Middle frontal gyrus (tissue), 1 donor: ENCODE measurements around the gene SHKBP1.
"Not testable (repeated sequence)": the region's sequence is repeated elsewhere in the genome, so short reads cannot be mapped to it uniquely, and the experiment has no call there.

Source experiments
- DNase-seq: peaks from one replicate; pipeline ENCODE4 v3.0.0-alpha.2; 2015; ENCODE audit warnings: low spot score; ENCODE audit errors: extremely low spot score

Gene SHKBP1

GRCh38 chr19:40553885-40554857, 22.5 kb upstream of the SHKBP1 start:
- DNase-seq: no peak

- no peak for DNase-seq
These were observed 20.5 kb upstream of the SHKBP1 start for GRCh38 chr19:40555978-40556689.

GRCh38 chr19:40556953-40557530, 19.6 kb upstream of the SHKBP1 start:
- no peak for DNase-seq

- DNase-seq: no peak
These were observed 17.3 kb upstream of the SHKBP1 start for GRCh38 chr19:40559394-40559793.

GRCh38 chr19:40560092-40560507, 16.6 kb upstream of the SHKBP1 start:
- DNase-seq: no peak

- DNase-seq: no peak
These were observed 14.7 kb upstream of the SHKBP1 start for GRCh38 chr19:40561947-40562346.

- DNase-seq: not testable (repeated sequence)
These were observed 12.1 kb upstream of the SHKBP1 start for GRCh38 chr19:40564535-40564934.

- no peak for DNase-seq
These were observed 11.3 kb upstream of the SHKBP1 start for GRCh38 chr19:40565355-40565754.

- no peak for DNase-seq
These were observed 10.7 kb upstream of the SHKBP1 start for GRCh38 chr19:40565910-40566495.

GRCh38 chr19:40567040-40567749, 9.5 kb upstream of the SHKBP1 start:
- DNase-seq: no peak

GRCh38 chr19:40567750-40568494, 8.8 kb upstream of the SHKBP1 start:
- DNase-seq: no peak

GRCh38 chr19:40570313-40571004, 6.2 kb upstream of the SHKBP1 start:
- DNase-seq: peak; percentile 96

- no peak for DNase-seq
These were observed 5.7 kb upstream of the SHKBP1 start for GRCh38 chr19:40571005-40571318.

GRCh38 chr19:40571831-40572495, 4.7 kb upstream of the SHKBP1 start:
- no peak for DNase-seq

- DNase-seq: no peak
These were observed 1.3 kb upstream of the SHKBP1 start for GRCh38 chr19:40575326-40575725.

- no peak for DNase-seq
These were observed 505 bp upstream of the SHKBP1 start for GRCh38 chr19:40576151-40576584.

GRCh38 chr19:40578442-40578908, 1.8 kb downstream of the SHKBP1 start:
- no peak for DNase-seq

- no peak for DNase-seq
These were observed 3.9 kb downstream of the SHKBP1 start for GRCh38 chr19:40580619-40581018.

- no peak for DNase-seq
These were observed 4.9 kb downstream of the SHKBP1 start for GRCh38 chr19:40581531-40581930.
